Colon (tissue), 2 donors: ENCODE results near the gene TMEM117.
"Not testable (repeated sequence)": the region's sequence is repeated elsewhere in the genome, so short reads cannot be mapped to it uniquely, and the experiment has no call there.

ENCODE experiments used
- FAIRE-seq: peaks from 2 replicates; lab custom pipeline; 2012; peaks lifted over from hg19 to GRCh38; lab: Jason Lieb, UNC
- donor health status: control.
- donor health status: control.

TMEM117 gene

DNA sequence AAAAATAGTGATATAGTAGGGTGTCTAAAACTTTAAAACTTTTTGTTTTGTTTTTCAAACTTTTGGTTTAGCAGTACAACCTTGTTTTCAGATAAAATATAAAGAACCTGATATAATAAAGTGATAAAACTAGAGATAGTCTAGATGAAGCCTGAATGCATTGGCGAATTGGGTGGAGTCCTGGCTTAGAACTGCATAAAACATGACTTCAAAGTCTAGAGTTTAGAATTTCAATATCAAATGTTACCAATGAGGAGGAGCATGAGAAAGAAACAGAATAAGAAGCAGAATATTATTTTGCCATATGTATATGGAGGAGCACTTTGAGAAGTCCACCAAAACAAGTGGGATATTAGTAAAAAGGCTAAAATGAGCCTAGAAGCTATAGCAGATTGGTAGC lies 263.6 kb downstream of the TMEM117 start:
- FAIRE-seq: no peak

DNA sequence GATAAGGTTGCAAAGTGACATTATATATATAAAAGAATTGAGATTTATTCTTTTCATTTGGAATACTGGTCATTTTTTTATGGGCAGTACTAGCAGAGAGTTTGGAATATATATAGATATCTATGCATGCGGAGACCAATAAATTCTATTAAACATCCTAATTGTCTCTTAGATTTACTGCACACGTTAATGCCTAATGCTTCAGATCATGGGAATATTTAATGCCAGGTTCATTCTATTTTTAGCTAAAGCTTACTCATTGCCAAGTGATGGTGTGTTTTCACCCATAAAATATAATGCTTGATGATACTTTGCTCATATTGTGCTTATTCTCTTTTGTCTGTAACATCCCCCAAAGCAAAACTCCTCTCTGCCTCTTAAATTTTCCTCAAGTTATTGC lies 264.4 kb downstream of the TMEM117 start:
- no peak for FAIRE-seq

GRCh38 chr12:44101475-44101874 lies 265.6 kb downstream of the TMEM117 start:
- no peak for FAIRE-seq

DNA sequence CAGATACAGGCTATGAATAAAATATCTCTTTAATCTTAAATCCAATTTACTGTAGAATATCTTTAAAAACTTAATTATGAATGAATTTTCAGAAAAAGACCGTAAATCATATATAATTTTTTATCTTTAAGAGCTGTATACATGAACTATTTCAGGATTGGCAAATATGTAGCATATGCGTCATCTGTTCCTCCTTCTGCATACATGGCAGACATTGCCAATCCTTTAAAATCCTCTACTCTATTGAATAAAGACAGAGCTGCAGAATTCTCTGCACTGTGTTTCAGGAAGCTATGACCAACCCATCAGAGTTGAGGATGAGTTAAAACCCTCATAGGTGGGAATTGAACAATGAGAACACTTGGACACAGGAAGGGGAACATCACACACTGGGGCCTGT lies 279.0 kb downstream of the TMEM117 start:
- FAIRE-seq: no peak

- no peak for FAIRE-seq
These were observed 281.5 kb downstream of the TMEM117 start for GRCh38 chr12:44117337-44117736.

DNA sequence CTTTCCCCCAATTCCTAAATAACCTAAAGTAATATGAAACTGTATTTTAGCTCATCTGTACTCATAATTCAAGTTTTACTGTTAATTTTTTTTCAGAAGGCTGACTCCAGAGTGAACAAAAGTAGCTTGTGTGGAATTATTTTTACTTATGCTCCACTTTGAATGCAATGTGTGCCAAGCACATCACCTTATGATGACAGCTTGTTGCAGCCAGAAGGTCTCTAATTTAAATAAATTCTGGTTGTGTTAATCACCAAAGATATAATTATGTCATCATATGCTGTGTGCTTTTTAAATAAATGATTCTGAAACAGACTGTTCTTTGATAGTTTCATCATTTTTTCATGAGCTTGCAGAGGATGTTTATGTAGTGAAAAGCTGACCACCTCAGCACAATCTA lies 283.1 kb downstream of the TMEM117 start:
- FAIRE-seq: no peak

DNA sequence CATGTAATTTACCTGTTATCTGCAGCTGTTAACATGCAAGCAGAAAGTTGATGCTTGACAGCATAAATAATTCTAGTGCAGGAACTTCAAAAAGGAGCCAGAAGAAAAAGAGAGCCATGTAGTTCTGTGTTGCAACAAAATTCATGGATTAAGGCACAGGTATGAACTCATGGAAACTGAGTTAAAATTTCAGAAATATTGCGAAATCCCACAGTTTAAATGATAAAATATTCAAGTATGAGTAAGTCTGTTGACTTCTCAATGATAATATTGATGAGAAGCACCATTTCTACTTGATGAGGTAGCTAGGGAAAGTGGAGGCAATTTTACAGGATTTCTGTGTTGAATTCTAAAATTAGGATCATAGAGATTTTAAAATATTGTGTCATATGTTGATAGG lies 290.9 kb downstream of the TMEM117 start:
- no peak for FAIRE-seq

GRCh38 chr12:44127966-44128710 lies 292.3 kb downstream of the TMEM117 start:
- no peak for FAIRE-seq

DNA sequence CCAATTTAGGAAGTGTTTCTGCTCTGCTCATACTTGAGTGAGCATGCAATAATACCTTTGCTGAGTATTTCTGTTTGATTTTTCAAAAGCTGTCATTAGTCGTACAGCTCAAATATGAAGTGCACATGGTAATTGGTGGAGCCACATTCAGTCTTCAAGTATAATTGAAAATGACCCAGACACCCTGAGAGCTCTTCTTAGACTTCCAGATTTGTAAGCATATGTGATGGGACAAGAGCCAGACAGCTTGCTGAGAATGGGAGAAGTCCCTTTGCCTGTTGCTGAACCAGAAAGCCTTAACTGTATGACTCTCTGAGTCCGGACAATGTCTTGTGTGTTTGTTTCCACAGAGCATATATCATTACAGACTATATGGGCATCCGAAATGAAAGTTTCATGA lies 307.3 kb downstream of the TMEM117 start:
- no peak for FAIRE-seq

GRCh38 chr12:44148936-44149335 lies 313.1 kb downstream of the TMEM117 start:
- no peak for FAIRE-seq

DNA sequence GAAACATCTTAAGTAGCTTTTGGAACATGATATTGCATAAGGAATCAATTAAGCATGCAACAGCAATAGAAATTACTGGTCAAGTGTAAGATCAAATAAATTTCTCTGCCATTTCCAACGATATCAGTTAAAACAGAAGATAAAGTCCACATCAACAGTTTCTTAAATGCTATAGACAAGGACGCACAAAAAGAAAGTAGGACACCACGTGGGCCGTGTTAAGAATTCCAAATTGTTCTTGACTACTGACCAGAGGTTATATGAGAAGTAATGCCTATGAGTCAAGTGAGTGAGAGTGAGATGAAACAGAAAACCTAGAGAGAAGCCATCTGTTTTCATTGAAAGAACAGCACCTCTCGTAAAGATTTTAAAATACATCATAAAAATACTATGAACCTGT lies 318.2 kb downstream of the TMEM117 start:
- no peak for FAIRE-seq

DNA sequence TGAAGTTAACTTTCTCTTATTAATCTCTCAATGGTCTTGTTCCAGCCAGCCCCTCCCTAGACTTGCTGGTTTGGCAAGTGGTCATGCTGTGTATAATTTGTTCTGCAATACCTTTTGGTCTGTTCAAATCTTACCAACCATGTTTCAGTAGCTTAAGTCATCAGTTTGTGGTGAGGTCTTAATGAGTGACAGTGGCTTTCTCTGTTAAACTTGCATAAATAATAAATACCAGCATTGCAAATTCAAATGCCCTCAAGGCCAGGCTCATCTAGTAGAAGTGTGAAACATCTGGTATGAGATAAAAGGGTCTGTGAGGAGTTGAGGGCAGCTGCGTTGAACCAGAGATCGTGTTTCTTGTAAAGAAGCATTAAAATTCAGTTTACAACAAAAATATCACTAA lies 319.5 kb downstream of the TMEM117 start:
- no peak for FAIRE-seq

GRCh38 chr12:44157359-44157758 lies 321.5 kb downstream of the TMEM117 start:
- FAIRE-seq: no peak

GRCh38 chr12:44158746-44159145 lies 322.9 kb downstream of the TMEM117 start:
- FAIRE-seq: no peak

- no peak for FAIRE-seq
These were observed 323.3 kb downstream of the TMEM117 start for GRCh38 chr12:44159216-44159615.

DNA sequence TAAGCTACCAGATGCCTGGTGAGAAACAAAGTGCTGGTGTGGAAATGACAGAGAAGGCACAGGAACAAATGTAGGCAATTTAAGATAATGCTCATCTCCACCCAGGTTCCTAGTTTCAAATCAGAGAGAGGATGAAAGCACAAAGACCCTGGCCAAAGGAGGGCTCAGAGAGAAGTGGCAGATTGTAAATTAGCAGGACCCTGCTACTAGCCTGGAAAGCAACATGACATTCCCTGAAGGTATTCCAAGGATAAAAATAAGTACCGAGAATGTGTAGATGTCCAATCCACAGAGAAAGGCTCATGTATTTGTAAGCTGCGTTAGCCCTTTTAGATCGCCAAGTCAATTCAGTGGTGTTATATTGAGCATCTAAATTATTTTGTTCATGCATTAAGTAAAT lies 324.0 kb downstream of the TMEM117 start:
- no peak for FAIRE-seq

- no peak for FAIRE-seq
These were observed 327.1 kb downstream of the TMEM117 start for GRCh38 chr12:44162961-44163360.

- FAIRE-seq: no peak
These were observed 338.2 kb downstream of the TMEM117 start for GRCh38 chr12:44174053-44174452.

- no peak for FAIRE-seq
These were observed 348.8 kb downstream of the TMEM117 start for GRCh38 chr12:44184499-44185206.

GRCh38 chr12:44193281-44193680 lies 357.4 kb downstream of the TMEM117 start:
- no peak for FAIRE-seq

- not testable (repeated sequence) for FAIRE-seq
These were observed 359.8 kb downstream of the TMEM117 start for GRCh38 chr12:44195719-44196118.

DNA sequence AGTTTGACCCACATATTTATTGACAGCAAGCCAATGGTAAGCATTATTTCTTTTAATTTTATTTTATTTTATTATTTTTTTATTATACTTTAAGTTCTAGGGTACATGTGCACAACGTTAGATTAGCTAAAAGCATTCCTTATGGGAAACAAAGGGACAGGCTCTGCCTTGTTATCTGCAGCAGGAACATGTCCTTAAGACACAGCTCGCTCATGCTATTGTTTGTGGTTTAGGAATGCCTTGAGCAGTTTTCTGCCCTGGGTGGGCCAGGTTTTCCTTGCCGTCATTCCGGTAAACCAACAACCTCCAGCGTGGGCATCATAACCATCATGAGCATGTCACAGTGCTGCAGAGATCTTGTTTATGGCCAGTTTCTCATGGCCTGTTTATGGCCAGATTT lies 370.2 kb downstream of the TMEM117 start:
- no peak for FAIRE-seq

GRCh38 chr12:44217146-44217883 lies 381.4 kb downstream of the TMEM117 start:
- no peak for FAIRE-seq
